MM.1S (cell line): ENCODE results near the gene USPL1.

Experiments
- CTCF ChIP-seq: fragments of 300-600 bp; sonication (generic); IDR thresholded peaks from 2 replicates; pipeline ENCODE4 v1.5.1; 2016; ENCODE audit warnings: antibody characterized with exemption, low read length, mixed read lengths
- EZH2 ChIP-seq: fragments of 300-600 bp; sonication (generic); optimal IDR thresholded peaks from 2 replicates; pipeline ENCODE3; 2017; ENCODE audit warnings: low read depth, mild to moderate bottlenecking, antibody characterized with exemption, low read length, mixed read lengths

DNA sequence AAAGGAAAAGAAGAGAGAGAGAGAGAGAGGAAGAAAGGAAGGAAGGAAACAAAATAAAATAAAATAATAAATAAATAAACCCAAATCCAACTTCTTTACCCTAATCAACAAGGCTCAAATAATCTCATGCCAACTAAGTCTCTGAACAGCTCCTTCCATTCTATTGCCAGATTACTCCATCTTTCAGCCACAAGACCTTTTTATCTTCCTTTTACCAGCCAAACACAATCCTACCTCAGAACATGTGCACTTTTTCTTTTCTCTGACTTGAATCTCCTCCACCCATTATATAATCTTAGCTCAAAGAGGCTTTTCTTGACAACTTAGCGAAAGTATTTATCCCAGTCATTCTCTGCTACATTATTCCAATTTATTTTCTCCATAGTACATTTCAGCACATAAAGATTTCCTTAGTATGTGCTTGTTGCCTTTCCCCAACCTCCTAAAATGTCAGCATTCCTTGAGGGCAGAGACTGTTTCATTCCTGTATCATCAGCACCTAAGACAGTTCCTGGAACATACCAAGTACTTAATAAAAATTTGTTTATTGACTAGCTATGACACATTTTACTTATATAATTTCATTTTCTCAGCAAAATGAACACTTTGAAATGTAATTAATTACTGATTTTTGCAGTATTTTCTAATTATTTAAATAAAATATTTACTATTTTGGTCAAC lies 33.5 kb upstream of the USPL1 start:
- no peak for TF ChIP-seq CTCF
- no peak for TF ChIP-seq EZH2
